GM12878 (cell line): ENCODE data around the gene CD72. TPM values are rescaled to one million over a fixed set of nuclear protein-coding genes. Genes with fewer than 3 reads are reported as not detected.

Experiments used
- BCL11A ChIP-seq: IDR thresholded peaks from 2 replicates; pipeline ENCODE4 v1.6.1; 2011; ENCODE audit warnings: low read depth, low read length
- BMI1 ChIP-seq: fragments of 450-650 bp; IDR thresholded peaks from 2 replicates; pipeline ENCODE4 v1.6.1; 2016; ENCODE audit warnings: mild to moderate bottlenecking, moderate library complexity, borderline replicate concordance
- CHD4 ChIP-seq: fragments of 200-600 bp; sonication (generic); IDR thresholded peaks from 2 replicates; pipeline ENCODE4 v1.6.1; 2016; ENCODE audit warnings: mild to moderate bottlenecking
- ESRRA ChIP-seq: IDR thresholded peaks from 2 replicates; pipeline ENCODE4 v1.6.1; 2012; ENCODE audit warnings: mild to moderate bottlenecking, low read length, improper control_type of control experiment
- MXI1 ChIP-seq: fragments of 150-350 bp; IDR thresholded peaks from 2 replicates; pipeline ENCODE4 v1.6.1; 2011; ENCODE audit warnings: low read depth, mild to moderate bottlenecking, inconsistent platforms, low read length, improper control_type of control experiment
- NRF1 ChIP-seq: conservative IDR thresholded peaks from 2 replicates; pipeline ENCODE4 v1.6.1; 2011; ENCODE audit warnings: mild to moderate bottlenecking, low read depth, low read length, improper control_type of control experiment
- POLR2A ChIP-seq: IDR thresholded peaks from 2 replicates; pipeline ENCODE4 v1.6.1; 2011; ENCODE audit warnings: low read depth, mild to moderate bottlenecking, low read length
- SPI1 ChIP-seq: IDR thresholded peaks from 2 replicates; pipeline ENCODE4 v1.6.1; 2011; ENCODE audit warnings: low read depth, mild to moderate bottlenecking, low read length, moderate library complexity, borderline replicate concordance; ENCODE audit not compliant: insufficient read depth
- SREBF1 ChIP-seq: IDR thresholded peaks from 2 replicates; pipeline ENCODE4 v1.6.1; 2012; ENCODE audit warnings: mild to moderate bottlenecking, low read length
- STAT1 ChIP-seq: fragments of 450-650 bp; conservative IDR thresholded peaks from 2 replicates; pipeline ENCODE4 v1.6.1; 2014; ENCODE audit warnings: antibody characterized with exemption, mild to moderate bottlenecking
- TARDBP ChIP-seq: IDR thresholded peaks from 2 replicates; pipeline ENCODE4 v1.6.1; 2016; ENCODE audit warnings: borderline replicate concordance
- ZNF207 ChIP-seq: fragments of 450-650 bp; IDR thresholded peaks from 2 replicates; pipeline ENCODE4 v1.6.1; 2014; ENCODE audit warnings: antibody characterized with exemption, mild to moderate bottlenecking, borderline replicate concordance
- ZSCAN29 ChIP-seq: fragments of 450-650 bp; IDR thresholded peaks from 2 replicates; pipeline ENCODE4 v1.6.1; 2017; ENCODE audit warnings: mild to moderate bottlenecking, moderate library complexity
- polyA plus RNA-seq, 11 experiments: library from polyadenylated mRNA; depleted of rRNA in 4 of 11; unstranded in 6 of 11; stranded (reverse) in 5 of 11; fragments of >200 nt; fragmentation: Nextera tagmentation in 4 of 11; fragmentation: Illumina TruSeq in 1 of 11; extraction: Ambion mirVana in 4 of 11; extraction: Trizol in 1 of 11; gene quantifications; 1 replicate in 1 of 11; 2 replicates in 10 of 11; pipeline versions ENCODE4 v1.2.1 to v1.2.3, GENCODE V29; 2011 to 2016; ENCODE audit warnings: inconsistent platforms in 2 of 11, missing spikeins in 2 of 11, low read depth in 1 of 11
- total RNA-seq, 4 experiments: library from RNA; depleted of rRNA in 3 of 4; stranded (reverse); fragments of >200 nt in 3 of 4; fragmentation: Illumina TruSeq in 1 of 4; extraction: Trizol in 1 of 4; gene quantifications; 2 replicates each; pipeline versions ENCODE4 v1.2.1 to v1.2.3, GENCODE V29; 2013 to 2021
- TF ChIP-seq, protein P1 (sequence below): fragments of 150-350 bp; IDR thresholded peaks from 2 replicates; pipeline ENCODE4 v1.6.1; 2014; ENCODE audit warnings: mild to moderate bottlenecking, low read depth, low read length
- TF ChIP-seq, protein P2 (sequence below): fragments of 450-650 bp; IDR thresholded peaks from 2 replicates; pipeline ENCODE4 v1.6.1; 2017; ENCODE audit warnings: mild to moderate bottlenecking
- TF ChIP-seq, protein P3 (sequence below): fragments of 450-650 bp; IDR thresholded peaks from 2 replicates; pipeline ENCODE4 v1.6.1; 2016; ENCODE audit warnings: mild to moderate bottlenecking
- TF ChIP-seq, protein P4 (sequence below): fragments of 450-650 bp; IDR thresholded peaks from 2 replicates; pipeline ENCODE4 v1.6.1; 2016; ENCODE audit warnings: mild to moderate bottlenecking
- TF ChIP-seq, protein P5 (sequence below): fragments of 150-350 bp; IDR thresholded peaks from 2 replicates; pipeline ENCODE4 v1.6.1; 2016; ENCODE audit warnings: low read depth, low read length
- TF ChIP-seq, protein P6 (sequence below): fragments of 450-650 bp; IDR thresholded peaks from 2 replicates; pipeline ENCODE4 v1.6.1; 2017; ENCODE audit warnings: borderline replicate concordance

CD72 gene
- total and polyA plus RNA-seq, 10 of the 15 experiments (the other 5 are each of a cell fraction or from before 2014, with no cell fraction given), result 2.1 to 14.2 (median 4.4) TPM

DNA sequence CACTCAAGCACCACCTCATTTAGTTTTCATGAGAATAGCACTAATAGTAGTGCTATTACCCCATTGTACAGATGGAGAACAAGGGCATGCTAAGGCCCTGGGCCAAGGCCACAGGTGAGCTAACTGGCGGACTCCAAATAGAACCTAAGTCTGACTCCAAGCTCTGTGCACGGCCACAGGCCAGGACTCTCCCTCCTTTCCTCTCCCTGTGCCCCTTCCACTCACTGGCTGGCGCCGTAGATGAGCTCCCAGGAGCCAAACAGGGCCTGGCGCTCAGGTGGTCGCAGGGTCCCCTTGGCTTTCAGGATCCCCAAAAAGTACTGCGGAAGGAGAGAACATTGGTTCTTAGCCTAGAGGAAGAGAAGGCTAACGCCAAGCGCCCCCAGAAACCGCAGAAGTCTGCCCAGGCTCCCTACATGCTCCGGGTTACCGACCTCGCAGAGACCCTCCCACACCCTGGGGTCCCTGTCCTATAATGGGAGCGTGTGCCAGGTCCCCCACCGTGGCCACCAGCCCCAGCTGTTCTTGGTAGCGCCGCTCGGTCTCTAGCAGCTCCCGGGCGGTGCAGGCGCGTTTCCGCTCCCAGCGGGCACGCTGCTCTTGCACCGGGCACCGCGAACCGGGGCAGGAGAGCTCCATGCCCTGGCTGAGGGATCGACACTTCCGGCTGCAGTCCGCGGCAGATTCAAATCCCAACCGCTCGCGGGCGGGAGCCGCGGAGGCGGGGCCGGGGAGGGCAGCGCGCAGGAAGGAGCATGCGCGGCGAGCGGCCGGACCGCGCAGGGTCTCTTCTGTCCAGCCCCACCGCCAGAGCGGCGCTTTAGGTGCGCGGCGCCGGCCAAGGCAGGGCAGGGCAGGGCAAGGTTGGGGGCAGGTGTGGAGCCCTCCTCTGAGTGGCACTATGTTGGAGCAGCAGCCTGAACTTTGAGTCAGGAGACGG, 46.6 kb upstream of the CD72 start, which contains the start of gene ARHGEF39 (continued):
- TF ChIP-seq, protein P1, sequence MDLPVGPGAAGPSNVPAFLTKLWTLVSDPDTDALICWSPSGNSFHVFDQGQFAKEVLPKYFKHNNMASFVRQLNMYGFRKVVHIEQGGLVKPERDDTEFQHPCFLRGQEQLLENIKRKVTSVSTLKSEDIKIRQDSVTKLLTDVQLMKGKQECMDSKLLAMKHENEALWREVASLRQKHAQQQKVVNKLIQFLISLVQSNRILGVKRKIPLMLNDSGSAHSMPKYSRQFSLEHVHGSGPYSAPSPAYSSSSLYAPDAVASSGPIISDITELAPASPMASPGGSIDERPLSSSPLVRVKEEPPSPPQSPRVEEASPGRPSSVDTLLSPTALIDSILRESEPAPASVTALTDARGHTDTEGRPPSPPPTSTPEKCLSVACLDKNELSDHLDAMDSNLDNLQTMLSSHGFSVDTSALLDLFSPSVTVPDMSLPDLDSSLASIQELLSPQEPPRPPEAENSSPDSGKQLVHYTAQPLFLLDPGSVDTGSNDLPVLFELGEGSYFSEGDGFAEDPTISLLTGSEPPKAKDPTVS, result no peak
- TF ChIP-seq, protein P2, sequence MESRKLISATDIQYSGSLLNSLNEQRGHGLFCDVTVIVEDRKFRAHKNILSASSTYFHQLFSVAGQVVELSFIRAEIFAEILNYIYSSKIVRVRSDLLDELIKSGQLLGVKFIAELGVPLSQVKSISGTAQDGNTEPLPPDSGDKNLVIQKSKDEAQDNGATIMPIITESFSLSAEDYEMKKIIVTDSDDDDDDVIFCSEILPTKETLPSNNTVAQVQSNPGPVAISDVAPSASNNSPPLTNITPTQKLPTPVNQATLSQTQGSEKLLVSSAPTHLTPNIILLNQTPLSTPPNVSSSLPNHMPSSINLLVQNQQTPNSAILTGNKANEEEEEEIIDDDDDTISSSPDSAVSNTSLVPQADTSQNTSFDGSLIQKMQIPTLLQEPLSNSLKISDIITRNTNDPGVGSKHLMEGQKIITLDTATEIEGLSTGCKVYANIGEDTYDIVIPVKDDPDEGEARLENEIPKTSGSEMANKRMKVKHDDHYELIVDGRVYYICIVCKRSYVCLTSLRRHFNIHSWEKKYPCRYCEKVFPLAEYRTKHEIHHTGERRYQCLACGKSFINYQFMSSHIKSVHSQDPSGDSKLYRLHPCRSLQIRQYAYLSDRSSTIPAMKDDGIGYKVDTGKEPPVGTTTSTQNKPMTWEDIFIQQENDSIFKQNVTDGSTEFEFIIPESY, result no peak
- TF ChIP-seq MXI1 (peak; percentile 82), ESRRA (no peak), ZSCAN29 (no peak), CHD4 (no peak), TARDBP (no peak), SREBF1 (no peak), NRF1 (peak; percentile 56), STAT1 (0 out of 2 replicates have a peak, but pooled peaks have one; percentile 16), ZNF207 (no peak), BCL11A (no peak), SPI1 (no peak), POLR2A (peak; percentile 83), BMI1 (no peak)
- TF ChIP-seq, protein P3, sequence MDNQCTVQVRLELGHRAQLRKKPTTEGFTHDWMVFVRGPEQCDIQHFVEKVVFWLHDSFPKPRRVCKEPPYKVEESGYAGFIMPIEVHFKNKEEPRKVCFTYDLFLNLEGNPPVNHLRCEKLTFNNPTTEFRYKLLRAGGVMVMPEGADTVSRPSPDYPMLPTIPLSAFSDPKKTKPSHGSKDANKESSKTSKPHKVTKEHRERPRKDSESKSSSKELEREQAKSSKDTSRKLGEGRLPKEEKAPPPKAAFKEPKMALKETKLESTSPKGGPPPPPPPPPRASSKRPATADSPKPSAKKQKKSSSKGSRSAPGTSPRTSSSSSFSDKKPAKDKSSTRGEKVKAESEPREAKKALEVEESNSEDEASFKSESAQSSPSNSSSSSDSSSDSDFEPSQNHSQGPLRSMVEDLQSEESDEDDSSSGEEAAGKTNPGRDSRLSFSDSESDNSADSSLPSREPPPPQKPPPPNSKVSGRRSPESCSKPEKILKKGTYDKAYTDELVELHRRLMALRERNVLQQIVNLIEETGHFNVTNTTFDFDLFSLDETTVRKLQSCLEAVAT, result no peak
- TF ChIP-seq, protein P4, sequence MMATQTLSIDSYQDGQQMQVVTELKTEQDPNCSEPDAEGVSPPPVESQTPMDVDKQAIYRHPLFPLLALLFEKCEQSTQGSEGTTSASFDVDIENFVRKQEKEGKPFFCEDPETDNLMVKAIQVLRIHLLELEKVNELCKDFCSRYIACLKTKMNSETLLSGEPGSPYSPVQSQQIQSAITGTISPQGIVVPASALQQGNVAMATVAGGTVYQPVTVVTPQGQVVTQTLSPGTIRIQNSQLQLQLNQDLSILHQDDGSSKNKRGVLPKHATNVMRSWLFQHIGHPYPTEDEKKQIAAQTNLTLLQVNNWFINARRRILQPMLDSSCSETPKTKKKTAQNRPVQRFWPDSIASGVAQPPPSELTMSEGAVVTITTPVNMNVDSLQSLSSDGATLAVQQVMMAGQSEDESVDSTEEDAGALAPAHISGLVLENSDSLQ, result no peak
- TF ChIP-seq, protein P5, sequence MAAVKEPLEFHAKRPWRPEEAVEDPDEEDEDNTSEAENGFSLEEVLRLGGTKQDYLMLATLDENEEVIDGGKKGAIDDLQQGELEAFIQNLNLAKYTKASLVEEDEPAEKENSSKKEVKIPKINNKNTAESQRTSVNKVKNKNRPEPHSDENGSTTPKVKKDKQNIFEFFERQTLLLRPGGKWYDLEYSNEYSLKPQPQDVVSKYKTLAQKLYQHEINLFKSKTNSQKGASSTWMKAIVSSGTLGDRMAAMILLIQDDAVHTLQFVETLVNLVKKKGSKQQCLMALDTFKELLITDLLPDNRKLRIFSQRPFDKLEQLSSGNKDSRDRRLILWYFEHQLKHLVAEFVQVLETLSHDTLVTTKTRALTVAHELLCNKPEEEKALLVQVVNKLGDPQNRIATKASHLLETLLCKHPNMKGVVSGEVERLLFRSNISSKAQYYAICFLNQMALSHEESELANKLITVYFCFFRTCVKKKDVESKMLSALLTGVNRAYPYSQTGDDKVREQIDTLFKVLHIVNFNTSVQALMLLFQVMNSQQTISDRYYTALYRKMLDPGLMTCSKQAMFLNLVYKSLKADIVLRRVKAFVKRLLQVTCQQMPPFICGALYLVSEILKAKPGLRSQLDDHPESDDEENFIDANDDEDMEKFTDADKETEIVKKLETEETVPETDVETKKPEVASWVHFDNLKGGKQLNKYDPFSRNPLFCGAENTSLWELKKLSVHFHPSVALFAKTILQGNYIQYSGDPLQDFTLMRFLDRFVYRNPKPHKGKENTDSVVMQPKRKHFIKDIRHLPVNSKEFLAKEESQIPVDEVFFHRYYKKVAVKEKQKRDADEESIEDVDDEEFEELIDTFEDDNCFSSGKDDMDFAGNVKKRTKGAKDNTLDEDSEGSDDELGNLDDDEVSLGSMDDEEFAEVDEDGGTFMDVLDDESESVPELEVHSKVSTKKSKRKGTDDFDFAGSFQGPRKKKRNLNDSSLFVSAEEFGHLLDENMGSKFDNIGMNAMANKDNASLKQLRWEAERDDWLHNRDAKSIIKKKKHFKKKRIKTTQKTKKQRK, result no peak
- TF ChIP-seq, protein P6, sequence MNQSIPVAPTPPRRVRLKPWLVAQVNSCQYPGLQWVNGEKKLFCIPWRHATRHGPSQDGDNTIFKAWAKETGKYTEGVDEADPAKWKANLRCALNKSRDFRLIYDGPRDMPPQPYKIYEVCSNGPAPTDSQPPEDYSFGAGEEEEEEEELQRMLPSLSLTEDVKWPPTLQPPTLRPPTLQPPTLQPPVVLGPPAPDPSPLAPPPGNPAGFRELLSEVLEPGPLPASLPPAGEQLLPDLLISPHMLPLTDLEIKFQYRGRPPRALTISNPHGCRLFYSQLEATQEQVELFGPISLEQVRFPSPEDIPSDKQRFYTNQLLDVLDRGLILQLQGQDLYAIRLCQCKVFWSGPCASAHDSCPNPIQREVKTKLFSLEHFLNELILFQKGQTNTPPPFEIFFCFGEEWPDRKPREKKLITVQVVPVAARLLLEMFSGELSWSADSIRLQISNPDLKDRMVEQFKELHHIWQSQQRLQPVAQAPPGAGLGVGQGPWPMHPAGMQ, result no peak
